Activated CD8-positive, alpha-beta T cell treated with anti-CD3 and anti-CD28 coated beads, Interleukin-2, amount 10 ng/mL, durations not matched to agents 7 days and 5 days (primary cell): Measurements from ENCODE around the gene USP19. TPM values are rescaled to one million over a fixed set of nuclear protein-coding genes. Genes with fewer than 3 reads are reported as not detected.

Experiments
- ATAC-seq: fragments of 150-1000 bp; cut with Tn5 transposase; one replicate; pipeline ENCODE4 v1.10.0; 2021; ENCODE audit warnings: moderate library complexity
- CTCF ChIA-PET: fragments of 350-600 bp; sonication (Branson Sonifier 250); formaldehyde crosslinking; loops from one replicate; lab custom pipeline; 2021; ENCODE audit warnings: antibody characterized with exemption; lab: Charles Lee
- POLR2A ChIA-PET: fragments of 350-600 bp; sonication (Branson Sonifier 250); formaldehyde crosslinking; loops from one replicate; lab custom pipeline; 2021; ENCODE audit warnings: antibody characterized with exemption; lab: Charles Lee
- DNase-seq: peaks from one replicate; pipeline ENCODE4 v3.0.0-alpha.2; 2020
- H3K27ac Mint-ChIP-seq: one replicate; pipeline ENCODE4 v1.8.0; 2021; ENCODE audit warnings: mild to moderate bottlenecking, mixed read lengths
- H3K27me3 Mint-ChIP-seq: one replicate; pipeline ENCODE4 v1.8.0; 2021; ENCODE audit warnings: low read depth, mixed read lengths
- H3K36me3 Mint-ChIP-seq: one replicate; pipeline ENCODE4 v1.8.0; 2021; ENCODE audit warnings: low read depth, mixed read lengths
- H3K4me1 Mint-ChIP-seq: one replicate; pipeline ENCODE4 v1.8.0; 2021; ENCODE audit warnings: low read depth, mixed read lengths
- H3K4me3 Mint-ChIP-seq: one replicate; pipeline ENCODE4 v1.8.0; 2021; ENCODE audit warnings: mild to moderate bottlenecking, mixed read lengths
- H3K9me3 Mint-ChIP-seq: one replicate; pipeline ENCODE4 v1.8.0; 2022; ENCODE audit warnings: mixed read lengths; ENCODE audit not compliant: insufficient read depth
- total RNA-seq, 2 experiments: library from RNA; stranded (reverse); gene quantifications; one replicate each; pipeline ENCODE4 v1.2.3, GENCODE V29; 2021

The USP19 gene
- total RNA-seq, 2 experiments from 2014 or later: 58.0 to 60.4 TPM

- Mint-ChIP-seq H3K4me3 (no peak overlapping the region), H3K27ac (no peak overlapping the region), H3K36me3 (peaks cover 56% of the 10 kb centered on the region), H3K4me1 (peaks cover 33% of the 10 kb centered on the region), H3K27me3 (no peaks in the 10 kb centered on the region), H3K9me3 (no peaks in the 10 kb centered on the region)
- no peak for DNase-seq
- ChIA-PET CTCF (no interaction called here), POLR2A (interaction anchor here (0.8 kb wide), 1 partner anchor 82 kb away, joined by 3 read pairs; no protein-coding TSS in a partner anchor)
- no peak for ATAC-seq
These were observed 21.6 kb downstream of the USP19 start for GRCh38 chr3:49098910-49099630.

GRCh38 chr3:49098429-49098828, 22.2 kb downstream of the USP19 start:
- POLR2A ChIA-PET: interaction anchor here (0.8 kb wide), 1 partner anchor 81 kb away, joined by 3 read pairs; no protein-coding TSS in a partner anchor
- Mint-ChIP-seq H3K27ac (no peak overlapping the region), H3K4me1 (peaks cover 26% of the 10 kb centered on the region), H3K27me3 (no peaks in the 10 kb centered on the region), H3K4me3 (no peak overlapping the region), H3K36me3 (peaks cover 56% of the 10 kb centered on the region), H3K9me3 (no peaks in the 10 kb centered on the region)
- CTCF ChIA-PET: no interaction called here
- DNase-seq: no peak
- ATAC-seq: no peak

- Mint-ChIP-seq H3K4me3 (peak within 1 kb of the TSS; percentile 93), H3K4me1 (peaks cover 27% of the 10 kb centered on the region), H3K36me3 (peaks cover 47% of the 10 kb centered on the region), H3K9me3 (no peaks in the 10 kb centered on the region), H3K27ac (peak within 1 kb of the TSS; percentile 99), H3K27me3 (no peaks in the 10 kb centered on the region)
- POLR2A ChIA-PET: interaction anchor here (0.6 to 3.6 kb wide), 35 partner anchors 8 to 692 kb away, joined by 3 to 65 read pairs (median 5); partner anchors contain the start of genes CCDC71, DAG1, DALRD3 and GPX1
- peak; percentile 98 for DNase-seq
- ATAC-seq: peak; percentile 86
- CTCF ChIA-PET: interaction anchor here (0.6 to 4.3 kb wide), 30 partner anchors 9 to 430 kb away, joined by 3 to 39 read pairs (median 4); partner anchors contain the start of genes ARIH2, DALRD3, IMPDH2 and IP6K2
These were observed 26.5 kb downstream of the USP19 start, which contains the start of gene QRICH1 for GRCh38 chr3:49093853-49094767. TSS of gene QRICH1 (minus strand) at chr3:49094071. CDS start at chr3:49077017, 17,054 bp downstream.

- CTCF ChIA-PET: interaction anchor here (0.9 to 4.3 kb wide), 24 partner anchors 9 to 429 kb away, joined by 3 to 39 read pairs (median 6); partner anchors contain the start of genes IMPDH2, IP6K2, KLHDC8B and NDUFAF3
- peak overlapping the region; percentile 93 for H3K4me3 Mint-ChIP-seq
- H3K4me1 Mint-ChIP-seq: peaks cover 27% of the 10 kb centered on the region
- no peaks in the 10 kb centered on the region for H3K9me3 Mint-ChIP-seq
- peak overlapping the region; percentile 99 for H3K27ac Mint-ChIP-seq
- POLR2A ChIA-PET: interaction anchor here (0.6 to 3.6 kb wide), 33 partner anchors 7 to 882 kb away, joined by 3 to 65 read pairs (median 4); partner anchors contain the start of genes CCDC71, DAG1, DALRD3 and GPX1
- ATAC-seq (peak; percentile 50), DNase-seq (peak; percentile 89)
- H3K36me3 Mint-ChIP-seq: peaks cover 40% of the 10 kb centered on the region
- H3K27me3 Mint-ChIP-seq: no peaks in the 10 kb centered on the region
These were observed 27.4 kb downstream of the USP19 start for GRCh38 chr3:49092938-49093852.

- no peak for DNase-seq
- Mint-ChIP-seq H3K4me3 (no peak overlapping the region), H3K4me1 (no peaks in the 10 kb centered on the region), H3K27ac (no peak overlapping the region), H3K9me3 (no peaks in the 10 kb centered on the region), H3K36me3 (peaks cover 17% of the 10 kb centered on the region), H3K27me3 (no peaks in the 10 kb centered on the region)
- ChIA-PET CTCF (no interaction called here), POLR2A (interaction anchor here (2.2 kb wide), 1 partner anchor 12 kb away, joined by 14 read pairs; the partner anchor contains the start of gene QRICH1)
- no peak for ATAC-seq
These were observed 39.2 kb downstream of the USP19 start for GRCh38 chr3:49081429-49081828.

- H3K4me3 Mint-ChIP-seq: no peak overlapping the region
- H3K27ac Mint-ChIP-seq: no peak overlapping the region
- no peaks in the 10 kb centered on the region for H3K4me1 Mint-ChIP-seq
- H3K9me3 Mint-ChIP-seq: no peaks in the 10 kb centered on the region
- ChIA-PET POLR2A (interaction anchor here (3.4 kb wide), 1 partner anchor 14 kb away, joined by 14 read pairs; the partner anchor contains the start of gene QRICH1), CTCF (interaction anchor here (2.1 kb wide), 1 partner anchor 9 kb away, joined by 5 read pairs; no protein-coding TSS in a partner anchor)
- peaks cover 28% of the 10 kb centered on the region for H3K36me3 Mint-ChIP-seq
- no peak for ATAC-seq
- no peaks in the 10 kb centered on the region for H3K27me3 Mint-ChIP-seq
- no peak for DNase-seq
These were observed 41.4 kb downstream of the USP19 start for GRCh38 chr3:49079270-49079669.

GRCh38 chr3:49076646-49077045, 44.0 kb downstream of the USP19 start:
- H3K9me3 Mint-ChIP-seq: no peaks in the 10 kb centered on the region
- H3K27ac Mint-ChIP-seq: no peak overlapping the region
- DNase-seq (no peak), ATAC-seq (no peak)
- H3K4me1 Mint-ChIP-seq: no peaks in the 10 kb centered on the region
- no peaks in the 10 kb centered on the region for H3K27me3 Mint-ChIP-seq
- H3K36me3 Mint-ChIP-seq: peaks cover 46% of the 10 kb centered on the region
- H3K4me3 Mint-ChIP-seq: no peak overlapping the region
- CTCF ChIA-PET: no interaction called here
- POLR2A ChIA-PET: no interaction called here

- H3K9me3 Mint-ChIP-seq: no peaks in the 10 kb centered on the region
- CTCF ChIA-PET: interaction anchor here (1.6 kb wide), 1 partner anchor 15 kb away, joined by 3 read pairs; no protein-coding TSS in a partner anchor
- no peak overlapping the region for H3K27ac Mint-ChIP-seq
- H3K4me3 Mint-ChIP-seq: no peak overlapping the region
- H3K27me3 Mint-ChIP-seq: no peaks in the 10 kb centered on the region
- no peaks in the 10 kb centered on the region for H3K4me1 Mint-ChIP-seq
- H3K36me3 Mint-ChIP-seq: peaks cover 51% of the 10 kb centered on the region
- DNase-seq (no peak), ATAC-seq (no peak)
- POLR2A ChIA-PET: interaction anchor here (1.2 kb wide), 1 partner anchor 11 kb away, joined by 3 read pairs; no protein-coding TSS in a partner anchor
These were observed 44.5 kb downstream of the USP19 start for GRCh38 chr3:49076116-49076515.
